ENCODE results near the gene CCDC85B. TPM values are rescaled to one million over a fixed set of nuclear protein-coding genes. Genes with fewer than 3 reads are reported as not detected.

Gene CCDC85B
- total RNA-seq, 2 donors from 2014 or later: 75.8 to 100 TPM

GRCh38 chr11:65871811-65872548 lies 18.5 kb upstream of the CCDC85B start:
- H3K27ac ChIP-seq: peak overlapping the region; percentile 93 to 97
- H3K36me3 ChIP-seq: peaks cover 18% of the 10 kb centered on the region
- no peaks in the 10 kb centered on the region for H3K9me3 ChIP-seq
- H3K27me3 ChIP-seq (replicated peaks; ENCODE audit: insufficient read depth): no peaks in the 10 kb centered on the region
- peak overlapping the region; percentile 90 for H3K4me3 ChIP-seq
- TF ChIP-seq CTCF (IDR thresholded peaks at IDR 0.05): no peak
- ATAC-seq (ENCODE audit: insufficient number of reproducible peaks, low FRiP score, low read depth): no peak
- peaks cover 5 to 34% of the 10 kb centered on the region in 2 donors for H3K4me1 ChIP-seq (ENCODE audit: control insufficient read depth in 1 of 2, low read depth in 2 of 2)
- no peak for DNase-seq (ENCODE audit: low spot score)

- no peaks in the 10 kb centered on the region for H3K27me3 ChIP-seq (replicated peaks; ENCODE audit: insufficient read depth)
- DNase-seq (ENCODE audit: low spot score) (no peak), ATAC-seq (ENCODE audit: insufficient number of reproducible peaks, low FRiP score, low read depth) (peak; percentile 13)
- no peak for TF ChIP-seq CTCF (IDR thresholded peaks at IDR 0.05)
- H3K4me1 ChIP-seq (ENCODE audit: control insufficient read depth in 1 of 2, low read depth in 2 of 2): peaks cover 5 to 29% of the 10 kb centered on the region in 2 donors
- peak within 1 kb of the TSS; percentile 90 for H3K4me3 ChIP-seq
- H3K9me3 ChIP-seq: no peaks in the 10 kb centered on the region
- H3K36me3 ChIP-seq: peaks cover 12% of the 10 kb centered on the region
- peak within 1 kb of the TSS; percentile 93 to 97 for H3K27ac ChIP-seq
These were observed 17.7 kb upstream of the CCDC85B start, which contains the start of gene EFEMP2 for GRCh38 chr11:65872586-65873317. Gene EFEMP2, minus strand, starts transcription at chr11:65872800. Its CDS starts 446 bp downstream, at chr11:65872354.

GRCh38 chr11:65873318-65874156 lies 16.9 kb upstream of the CCDC85B start:
- peak overlapping the region; percentile 90 for H3K4me3 ChIP-seq
- no peaks in the 10 kb centered on the region for H3K27me3 ChIP-seq (replicated peaks; ENCODE audit: insufficient read depth)
- DNase-seq (ENCODE audit: low spot score) (peak; percentile 89), ATAC-seq (ENCODE audit: insufficient number of reproducible peaks, low FRiP score, low read depth) (peak; percentile 78)
- peak overlapping the region; percentile 93 to 97 for H3K27ac ChIP-seq
- peaks cover 6% of the 10 kb centered on the region for H3K36me3 ChIP-seq
- TF ChIP-seq CTCF (IDR thresholded peaks at IDR 0.05): no peak
- H3K4me1 ChIP-seq (ENCODE audit: control insufficient read depth in 1 of 2, low read depth in 2 of 2): peaks cover 5 to 29% of the 10 kb centered on the region in 2 donors
- H3K9me3 ChIP-seq: no peaks in the 10 kb centered on the region

- Histone ChIP-seq H3K36me3 (peaks cover 16% of the 10 kb centered on the region), H3K27ac (no peak within 1 kb of the TSS), H3K27me3 (replicated peaks; ENCODE audit: insufficient read depth) (no peaks in the 10 kb centered on the region), H3K9me3 (no peaks in the 10 kb centered on the region), H3K4me3 (no peak within 1 kb of the TSS), H3K4me1 (ENCODE audit: control insufficient read depth in 1 of 2, low read depth in 2 of 2) (no peaks in the 10 kb centered on the region)
- no peak for DNase-seq (ENCODE audit: low spot score)
- no peak for ATAC-seq (ENCODE audit: insufficient number of reproducible peaks, low FRiP score, low read depth)
- no peak for TF ChIP-seq CTCF (IDR thresholded peaks at IDR 0.05)
These were observed 10.9 kb upstream of the CCDC85B start, which contains the start of gene CTSW for GRCh38 chr11:65879617-65880016. Gene CTSW, plus strand, starts transcription at chr11:65879837. Its CDS starts 18 bp downstream, at chr11:65879855.

Data from thoracic aorta (tissue), 2 donors.